Neural progenitor cell (in vitro differentiated cells): Measurements from ENCODE around the gene VKORC1. TPM values are rescaled to one million over a fixed set of nuclear protein-coding genes. Genes with fewer than 3 reads are reported as not detected.
A peak's percentile ranks its signal among the peaks of the same experiment; 100 is the strongest.

Experiments
- DNase-seq: peaks from one replicate; pipeline ENCODE4 v3.0.0-alpha.2; 2016; ENCODE audit warnings: low spot score
- H2AFZ ChIP-seq: fragments of 200-600 bp; sonication (generic); replicated peaks from 2 replicates; pipeline ENCODE4 v1.6.1; 2016; ENCODE audit warnings: antibody characterized with exemption
- H3F3A ChIP-seq: fragments of 200-600 bp; sonication (generic); 2 replicates; pipeline ENCODE4 v1.6.1; 2016; ENCODE audit warnings: antibody characterized with exemption, low read depth
- H3K27ac ChIP-seq: fragments of 200-600 bp; sonication (generic); 2 replicates; pipeline ENCODE4 v1.5.1; 2016; ENCODE audit warnings: mild to moderate bottlenecking
- H3K27me3 ChIP-seq: fragments of 200-600 bp; sonication (generic); 2 replicates; pipeline ENCODE4 v1.6.1; 2016; ENCODE audit warnings: mild to moderate bottlenecking, moderate library complexity
- H3K36me3 ChIP-seq: fragments of 200-600 bp; sonication (generic); 2 replicates; pipeline ENCODE4 v1.5.1; 2016
- H3K4me1 ChIP-seq: fragments of 200-600 bp; sonication (generic); 2 replicates; pipeline ENCODE4 v1.6.1; 2016; ENCODE audit warnings: mixed run types
- H3K4me2 ChIP-seq: fragments of 200-600 bp; sonication (generic); 2 replicates; pipeline ENCODE4 v1.6.1; 2016
- H3K4me3 ChIP-seq: fragments of 200-600 bp; sonication (generic); 2 replicates; pipeline ENCODE4 v1.5.1; 2016
- H3K79me2 ChIP-seq: fragments of 200-600 bp; sonication (generic); 2 replicates; pipeline ENCODE4 v1.6.1; 2016; ENCODE audit warnings: low read depth
- H3K9ac ChIP-seq: fragments of 200-600 bp; sonication (generic); 2 replicates; pipeline ENCODE4 v1.6.1; 2016
- H3K9me3 ChIP-seq: fragments of 200-600 bp; sonication (generic); 2 replicates; pipeline ENCODE4 v1.5.1; 2016; ENCODE audit warnings: low read depth
- H4K20me1 ChIP-seq: fragments of 200-600 bp; sonication (generic); 2 replicates; pipeline ENCODE4 v1.6.1; 2016; ENCODE audit warnings: low read depth
- H3K27ac Mint-ChIP-seq: 3 replicates; pipeline ENCODE4 v1.8.0; 2021; ENCODE audit warnings: mixed read lengths
- H3K27me3 Mint-ChIP-seq: 2 replicates; pipeline ENCODE4 v1.8.0; 2022; ENCODE audit warnings: low read depth, mild to moderate bottlenecking, inconsistent platforms, moderate library complexity, mixed read lengths; ENCODE audit not compliant: insufficient read depth
- H3K36me3 Mint-ChIP-seq: 3 replicates; pipeline ENCODE4 v1.8.0; 2021; ENCODE audit warnings: mixed read lengths
- H3K4me1 Mint-ChIP-seq: 3 replicates; pipeline ENCODE4 v1.8.0; 2021; ENCODE audit warnings: mixed read lengths
- H3K4me3 Mint-ChIP-seq: 3 replicates; pipeline ENCODE4 v1.8.0; 2021; ENCODE audit warnings: mild to moderate bottlenecking, moderate library complexity, mixed read lengths
- H3K9me3 Mint-ChIP-seq: 3 replicates; pipeline ENCODE4 v1.8.0; 2020; ENCODE audit warnings: mixed read lengths
- EZH2 ChIP-seq: fragments of 200-600 bp; sonication (generic); IDR thresholded peaks from 2 replicates; pipeline ENCODE4 v1.6.1; 2017; ENCODE audit warnings: antibody characterized with exemption, mild to moderate bottlenecking, moderate library complexity
- EZH2phosphoT487 ChIP-seq: fragments of 200-600 bp; sonication (generic); IDR thresholded peaks from 2 replicates; pipeline ENCODE4 v1.6.1; 2017; ENCODE audit warnings: antibody characterized with exemption
- total RNA-seq: library from RNA; depleted of rRNA; stranded (reverse); fragments of >200 nt; gene quantifications from 2 replicates; pipeline ENCODE4 v1.2.3, GENCODE V29; 2015; ENCODE audit warnings: low replicate concordance
- TF ChIP-seq, protein P1 (sequence below): fragments of 200-600 bp; sonication (generic); IDR thresholded peaks from 2 replicates; pipeline ENCODE4 v1.5.1; 2017; ENCODE audit warnings: antibody characterized with exemption, mild to moderate bottlenecking

The VKORC1 gene
- total RNA-seq, 1 donor from 2014 or later: 95.9 TPM

- Histone ChIP-seq H3K9me3 (no peaks in the 10 kb centered on the region), H3K79me2 (no peaks in the 10 kb centered on the region), H4K20me1 (no peaks in the 10 kb centered on the region), H3K4me1 (no peaks in the 10 kb centered on the region), H2AFZ (no peak overlapping the region), H3K27ac (no peak overlapping the region), H3K27me3 (no peaks in the 10 kb centered on the region), H3F3A (no peaks in the 10 kb centered on the region), H3K36me3 (peaks cover 3% of the 10 kb centered on the region), H3K4me3 (no peak overlapping the region), H3K9ac (no peak overlapping the region), H3K4me2 (no peak overlapping the region)
- H3K27me3 Mint-ChIP-seq: no peaks in the 10 kb centered on the region
- TF ChIP-seq EZH2phosphoT487 (no peak), EZH2 (no peak)
- TF ChIP-seq, protein P1, sequence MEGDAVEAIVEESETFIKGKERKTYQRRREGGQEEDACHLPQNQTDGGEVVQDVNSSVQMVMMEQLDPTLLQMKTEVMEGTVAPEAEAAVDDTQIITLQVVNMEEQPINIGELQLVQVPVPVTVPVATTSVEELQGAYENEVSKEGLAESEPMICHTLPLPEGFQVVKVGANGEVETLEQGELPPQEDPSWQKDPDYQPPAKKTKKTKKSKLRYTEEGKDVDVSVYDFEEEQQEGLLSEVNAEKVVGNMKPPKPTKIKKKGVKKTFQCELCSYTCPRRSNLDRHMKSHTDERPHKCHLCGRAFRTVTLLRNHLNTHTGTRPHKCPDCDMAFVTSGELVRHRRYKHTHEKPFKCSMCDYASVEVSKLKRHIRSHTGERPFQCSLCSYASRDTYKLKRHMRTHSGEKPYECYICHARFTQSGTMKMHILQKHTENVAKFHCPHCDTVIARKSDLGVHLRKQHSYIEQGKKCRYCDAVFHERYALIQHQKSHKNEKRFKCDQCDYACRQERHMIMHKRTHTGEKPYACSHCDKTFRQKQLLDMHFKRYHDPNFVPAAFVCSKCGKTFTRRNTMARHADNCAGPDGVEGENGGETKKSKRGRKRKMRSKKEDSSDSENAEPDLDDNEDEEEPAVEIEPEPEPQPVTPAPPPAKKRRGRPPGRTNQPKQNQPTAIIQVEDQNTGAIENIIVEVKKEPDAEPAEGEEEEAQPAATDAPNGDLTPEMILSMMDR: no peak
- no peak overlapping the region for H3K27ac Mint-ChIP-seq
- peaks cover 22% of the 10 kb centered on the region for H3K36me3 Mint-ChIP-seq
- H3K9me3 Mint-ChIP-seq: no peaks in the 10 kb centered on the region
- no peak overlapping the region for H3K4me3 Mint-ChIP-seq
- DNase-seq: no peak
- no peaks in the 10 kb centered on the region for H3K4me1 Mint-ChIP-seq
These were observed 32.6 kb upstream of the VKORC1 start for GRCh38 chr16:31127182-31127581.

- Histone ChIP-seq H3F3A (no peaks in the 10 kb centered on the region), H4K20me1 (no peaks in the 10 kb centered on the region), H2AFZ (no peak overlapping the region), H3K4me1 (no peaks in the 10 kb centered on the region), H3K27me3 (no peaks in the 10 kb centered on the region), H3K79me2 (no peaks in the 10 kb centered on the region), H3K36me3 (peaks cover 7% of the 10 kb centered on the region), H3K4me3 (no peak overlapping the region), H3K9ac (no peak overlapping the region), H3K4me2 (no peak overlapping the region), H3K27ac (no peak overlapping the region), H3K9me3 (no peaks in the 10 kb centered on the region)
- Mint-ChIP-seq H3K4me3 (peak overlapping the region; percentile 3), H3K36me3 (peaks cover 26% of the 10 kb centered on the region), H3K27ac (peak overlapping the region; percentile 87), H3K4me1 (no peaks in the 10 kb centered on the region), H3K9me3 (no peaks in the 10 kb centered on the region), H3K27me3 (peaks cover 2% of the 10 kb centered on the region)
- no peak for DNase-seq
- TF ChIP-seq EZH2: no peak
- TF ChIP-seq, protein P1: no peak
- no peak for TF ChIP-seq EZH2phosphoT487
These were observed 31.2 kb upstream of the VKORC1 start for GRCh38 chr16:31125844-31126243.

- DNase-seq: no peak
- Histone ChIP-seq H3K36me3 (peaks cover 7% of the 10 kb centered on the region), H3F3A (no peaks in the 10 kb centered on the region), H3K27me3 (no peaks in the 10 kb centered on the region), H3K9me3 (no peaks in the 10 kb centered on the region), H3K79me2 (peaks cover 38% of the 10 kb centered on the region), H3K4me2 (no peak overlapping the region), H3K4me3 (no peak overlapping the region), H4K20me1 (peaks cover 15% of the 10 kb centered on the region), H2AFZ (no peak overlapping the region), H3K4me1 (no peaks in the 10 kb centered on the region), H3K9ac (no peak overlapping the region), H3K27ac (no peak overlapping the region)
- H3K4me3 Mint-ChIP-seq: peak overlapping the region; percentile 21
- H3K36me3 Mint-ChIP-seq: peaks cover 16% of the 10 kb centered on the region
- no peak for TF ChIP-seq EZH2phosphoT487
- TF ChIP-seq, protein P1: no peak
- TF ChIP-seq EZH2: no peak
- no peak overlapping the region for H3K27ac Mint-ChIP-seq
- H3K9me3 Mint-ChIP-seq: no peaks in the 10 kb centered on the region
- peaks cover 6% of the 10 kb centered on the region for H3K27me3 Mint-ChIP-seq
- peaks cover 8% of the 10 kb centered on the region for H3K4me1 Mint-ChIP-seq
These were observed 25.5 kb upstream of the VKORC1 start for GRCh38 chr16:31120129-31120528.
